GM18909 (cell line): ENCODE results near the gene AP3B1.

Source experiments
- ATAC-seq: cut with Tn5 transposase; IDR thresholded peaks from one replicate; pipeline ENCODE4 v1.9.1; 2021; ENCODE audit warnings: mild to moderate bottlenecking; ENCODE audit not compliant: unreplicated experiment, poor library complexity

AP3B1 gene

DNA sequence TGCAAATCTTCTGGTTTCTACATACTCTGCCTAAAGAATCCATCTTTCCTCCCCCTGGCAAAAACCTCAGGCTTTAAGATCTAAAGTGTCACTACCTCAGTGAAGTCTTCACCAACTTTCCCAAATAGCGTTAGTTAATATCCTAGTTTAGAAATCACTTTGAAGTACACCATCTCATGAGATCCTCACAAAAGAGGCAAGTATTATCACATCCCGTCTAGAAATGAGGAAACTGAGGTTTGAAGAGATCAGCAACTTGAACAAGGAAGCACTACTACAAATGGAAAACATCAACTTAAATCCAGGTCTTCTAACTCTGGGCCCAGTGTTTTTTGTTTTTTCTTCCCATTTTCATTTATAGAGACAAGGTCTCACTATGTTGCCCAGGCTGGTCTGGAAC, 4.6 kb downstream of the AP3B1 start:
- ATAC-seq, result no peak

DNA sequence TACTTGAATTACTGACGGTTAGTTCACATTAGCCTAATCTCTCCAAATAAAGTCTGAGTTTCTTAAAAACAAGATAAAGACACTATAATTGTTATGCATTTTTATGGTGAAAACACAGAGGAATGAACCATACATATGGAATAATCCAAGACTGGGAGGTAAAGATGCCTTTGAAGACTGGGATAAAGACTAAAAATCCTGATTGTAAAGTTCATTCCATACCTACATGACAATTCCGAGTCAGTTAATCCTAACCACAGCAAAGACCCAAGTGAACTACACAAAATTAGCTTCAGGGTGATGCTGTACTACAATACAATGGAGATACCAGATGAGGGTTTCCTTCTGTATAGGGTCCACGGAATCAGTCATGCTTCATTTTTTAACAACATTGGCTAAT, 6.3 kb downstream of the AP3B1 start:
- ATAC-seq, result no peak

DNA sequence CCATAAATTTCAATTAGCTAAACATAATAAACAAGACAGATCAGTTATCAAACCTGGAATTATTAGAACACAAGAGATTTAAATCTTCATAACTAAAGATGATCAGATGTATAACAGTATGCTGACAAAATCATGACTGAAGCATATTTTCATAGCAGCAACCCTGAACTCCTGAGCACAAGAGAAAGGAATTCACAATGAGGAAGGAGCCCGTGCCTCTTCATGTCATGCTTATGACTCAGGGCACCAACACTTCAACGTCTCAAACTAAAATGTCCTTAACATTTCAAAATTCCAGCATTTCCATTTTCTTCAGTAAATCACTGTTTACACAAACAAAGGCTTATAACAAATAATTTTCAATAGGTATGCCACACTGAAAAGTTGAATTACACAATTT, 6.7 kb downstream of the AP3B1 start:
- no peak for ATAC-seq

DNA sequence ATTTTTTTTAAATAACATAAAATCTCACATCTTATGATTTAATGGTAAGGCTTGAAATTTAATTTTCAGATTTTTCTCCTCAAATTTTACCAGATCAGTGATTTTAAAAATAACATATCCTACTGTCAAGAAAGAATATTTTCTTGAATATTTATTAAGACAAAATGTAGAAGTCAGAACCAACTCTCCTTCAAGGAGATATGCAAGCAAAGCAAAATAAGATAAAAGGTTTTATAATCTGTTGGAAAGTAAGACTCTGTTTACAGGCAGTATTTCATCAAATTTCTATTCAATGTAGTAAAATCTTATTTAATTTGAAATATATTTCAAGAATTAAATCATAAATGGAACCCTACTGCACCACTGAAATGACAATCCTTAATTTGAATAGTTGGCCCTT, 7.3 kb downstream of the AP3B1 start:
- no peak for ATAC-seq

GRCh38 chr5:78286290-78286689, 8.2 kb downstream of the AP3B1 start:
- ATAC-seq, result no peak

- ATAC-seq, result no peak
Measured at GRCh38 chr5:78283802-78284201, 10.7 kb downstream of the AP3B1 start.

DNA sequence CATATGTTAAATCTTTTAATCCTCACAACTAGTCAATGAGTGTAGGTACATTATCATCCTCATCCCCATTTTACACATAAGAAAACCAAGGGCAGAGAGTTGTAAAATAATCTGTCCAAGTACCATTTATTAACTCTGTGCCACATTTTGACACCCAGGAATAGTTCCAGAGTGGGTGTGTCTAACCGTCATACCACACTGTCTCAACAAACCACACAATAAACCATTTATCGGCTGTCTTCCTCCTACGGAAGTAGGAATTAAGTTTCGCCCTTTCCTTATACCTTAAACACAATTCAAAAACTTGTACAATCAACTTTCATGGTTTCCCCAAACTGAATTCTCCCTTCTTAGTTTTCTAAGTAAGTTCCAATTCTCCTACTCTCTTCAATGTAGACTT, 11.4 kb downstream of the AP3B1 start:
- ATAC-seq, result no peak

GRCh38 chr5:78280261-78280660, 14.2 kb downstream of the AP3B1 start:
- ATAC-seq, result no peak

- ATAC-seq, result no peak
Measured at GRCh38 chr5:78279194-78279593, 15.3 kb downstream of the AP3B1 start.

- no peak for ATAC-seq
Measured at GRCh38 chr5:78277715-78278114, 16.8 kb downstream of the AP3B1 start.

DNA sequence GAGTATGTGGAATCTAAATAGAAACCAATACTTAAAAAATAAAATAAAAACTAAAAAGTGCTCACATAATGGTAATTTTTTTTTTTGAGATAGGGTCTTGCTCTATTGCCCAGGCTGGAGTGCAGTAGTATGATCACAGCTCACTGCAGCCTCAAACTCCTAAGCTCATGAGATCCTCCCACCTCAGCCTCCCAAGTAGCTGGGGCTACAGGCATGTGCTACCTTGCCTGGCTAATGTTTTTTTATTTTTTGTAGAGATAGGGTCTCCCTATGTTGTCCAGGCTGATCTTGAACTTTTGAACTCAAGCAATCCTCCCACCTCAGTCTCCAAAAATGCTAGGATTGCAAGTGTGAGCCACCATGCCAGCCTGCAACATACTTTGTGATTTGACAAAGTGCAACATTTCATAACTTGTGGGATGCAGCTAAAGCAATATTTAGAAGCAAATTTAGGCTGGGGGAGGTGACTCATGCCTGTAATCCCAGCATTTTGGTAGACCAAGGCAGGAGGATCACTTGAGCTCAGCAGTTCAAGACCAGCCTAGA, 18.4 kb downstream of the AP3B1 start:
- ATAC-seq, result no peak

GRCh38 chr5:78274540-78275197, 19.8 kb downstream of the AP3B1 start:
- no peak for ATAC-seq

DNA sequence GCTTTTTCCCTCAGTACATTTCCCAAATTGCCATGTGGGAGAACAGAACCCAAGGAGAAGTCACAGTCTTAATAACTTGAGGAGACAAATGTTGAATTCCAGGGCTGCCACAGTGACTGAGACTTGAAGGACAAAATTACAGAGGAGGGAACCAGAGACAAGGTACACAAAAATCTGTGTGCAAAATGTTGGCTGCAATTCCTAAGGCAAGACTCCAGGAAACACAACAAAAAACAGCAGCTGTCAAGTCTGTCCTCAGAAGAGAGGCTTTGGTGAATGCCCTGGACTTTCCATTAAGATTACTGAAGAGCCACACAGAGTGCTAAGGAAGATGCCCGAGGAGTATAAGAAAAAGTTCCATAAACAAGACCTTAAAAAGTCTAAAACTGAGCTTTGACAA, 21.1 kb downstream of the AP3B1 start:
- no peak for ATAC-seq

DNA sequence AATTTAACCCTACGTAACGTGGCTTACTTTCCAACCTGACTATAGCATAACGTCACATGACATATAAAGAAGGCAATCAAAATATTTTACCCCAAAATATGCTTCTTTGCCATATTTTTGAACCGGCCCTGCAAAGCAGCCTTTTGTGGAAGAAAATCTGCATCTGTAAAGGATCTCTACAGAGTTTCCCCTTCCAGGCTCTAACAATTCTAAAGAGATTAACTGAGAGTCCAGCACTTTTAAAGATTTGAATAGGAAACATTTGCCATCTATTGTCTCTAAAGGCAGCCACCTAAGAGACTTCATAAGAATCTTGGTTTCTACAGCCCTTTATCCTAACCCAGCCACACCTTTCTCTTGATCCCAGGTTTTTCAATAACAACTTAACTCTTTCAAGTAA, 22.7 kb downstream of the AP3B1 start:
- ATAC-seq, result no peak

DNA sequence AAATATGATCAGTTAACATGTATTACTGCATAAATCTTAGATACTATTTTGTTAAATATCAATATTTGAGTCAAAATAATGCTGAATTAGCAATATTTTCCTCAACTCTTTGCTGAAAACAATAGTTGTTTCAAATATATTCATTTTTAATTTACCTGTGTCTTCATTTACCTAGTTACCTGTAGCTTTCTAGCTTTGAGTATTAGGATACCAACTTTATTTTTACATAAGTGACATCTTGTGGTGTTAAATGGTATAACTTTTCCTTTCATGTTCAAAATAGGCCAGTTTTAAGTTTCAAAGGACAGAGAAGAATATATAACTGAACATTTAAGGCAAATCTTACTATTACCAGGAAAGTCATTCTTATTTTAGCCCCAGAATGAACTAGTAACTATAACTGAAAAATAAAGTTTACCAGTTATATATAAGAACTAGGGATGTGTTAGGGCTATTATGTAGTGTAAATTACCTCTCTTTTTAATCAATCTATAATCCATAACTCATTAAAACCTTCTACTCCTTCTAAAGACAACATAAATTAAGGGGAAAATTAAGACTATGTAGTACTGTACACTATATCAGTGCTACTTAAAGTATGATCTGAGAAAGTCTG, 25.3 kb downstream of the AP3B1 start:
- ATAC-seq, result no peak

- ATAC-seq, result no peak
Measured at GRCh38 chr5:78268356-78268755, 26.1 kb downstream of the AP3B1 start.

- ATAC-seq, result no peak
Measured at GRCh38 chr5:78265163-78265562, 29.3 kb downstream of the AP3B1 start.

- no peak for ATAC-seq
Measured at GRCh38 chr5:78264600-78264999, 29.9 kb downstream of the AP3B1 start.

DNA sequence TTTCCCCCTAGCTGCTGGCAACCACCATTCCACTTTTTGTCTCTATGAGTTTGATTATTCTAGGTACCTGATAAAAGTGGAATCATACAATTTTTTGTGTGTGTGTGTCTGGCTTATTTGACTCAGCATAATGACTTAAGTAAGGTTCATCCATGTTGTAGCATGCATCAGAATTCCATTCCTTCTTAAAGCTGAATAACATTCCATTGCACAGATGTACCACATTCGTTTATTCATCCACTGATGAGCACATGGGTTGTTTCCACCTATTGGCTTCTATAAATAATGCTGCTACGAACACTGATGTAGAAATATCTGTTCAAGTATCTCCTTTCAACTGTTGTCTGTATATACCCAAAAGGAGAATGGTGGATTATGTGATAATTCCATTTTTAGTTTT, 33.7 kb downstream of the AP3B1 start:
- no peak for ATAC-seq

DNA sequence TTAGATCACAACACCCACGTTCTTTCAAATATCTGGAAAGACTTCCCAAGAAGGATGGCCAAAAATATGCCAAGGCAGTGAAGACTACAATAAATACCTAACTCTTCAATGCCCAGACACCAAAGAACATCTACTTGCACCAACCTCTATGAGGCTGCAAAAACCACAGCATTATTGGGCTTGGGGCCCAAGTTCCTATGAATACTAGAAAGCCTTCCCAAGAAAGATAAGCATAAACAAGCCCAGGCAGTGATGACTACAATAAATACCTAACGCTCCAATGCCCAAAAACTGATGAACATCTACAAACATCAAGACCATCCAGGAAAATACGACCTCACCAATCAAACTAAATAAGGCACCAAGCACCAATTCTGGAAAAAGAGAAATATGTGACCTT, 41.3 kb downstream of the AP3B1 start:
- ATAC-seq, result no peak

- ATAC-seq, result no peak
Measured at GRCh38 chr5:78252715-78253114, 41.8 kb downstream of the AP3B1 start.

DNA sequence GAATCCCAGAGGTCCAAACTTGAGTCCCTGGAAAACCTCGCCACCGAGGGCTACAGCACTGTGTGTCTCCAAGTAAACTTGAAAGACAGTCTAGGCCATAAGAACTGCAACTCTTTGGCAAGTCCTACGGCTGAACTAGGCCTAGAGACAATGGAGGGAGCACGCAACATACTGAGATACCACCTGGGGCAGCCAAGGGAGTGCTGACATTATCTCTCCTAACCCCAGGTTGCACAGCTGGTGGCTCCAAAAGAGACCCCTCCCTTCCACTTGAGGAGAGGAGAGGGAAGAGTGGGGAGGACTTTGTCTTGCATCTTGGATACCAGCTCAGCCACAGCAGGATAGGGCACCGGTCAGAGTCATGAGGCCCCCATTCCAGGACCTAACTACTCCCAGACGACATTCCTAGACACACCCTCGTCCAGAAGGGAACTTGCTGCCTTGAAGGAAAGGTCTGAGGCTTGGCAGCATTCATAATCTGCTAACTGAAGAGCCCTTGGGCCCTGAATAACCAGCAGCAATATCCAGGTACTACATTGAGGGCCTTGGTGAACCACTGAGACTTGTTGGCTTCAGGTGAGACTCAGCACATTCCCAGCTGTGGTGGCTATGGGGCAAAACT, 42.7 kb downstream of the AP3B1 start:
- no peak for ATAC-seq
